NCI-H1417 treated with DMSO at 0.1 percent for 48 hours (cell line): ENCODE measurements around the gene CSDE1.
A peak's percentile ranks its signal among the peaks of the same experiment; 100 is the strongest.
"Not testable (repeated sequence)": the region's sequence is repeated elsewhere in the genome, so short reads cannot be mapped to it uniquely, and the experiment has no call there.

Experiments used
- DNase-seq: peaks from one replicate; lab custom pipeline; 2025; lab: John Stamatoyannopoulos, UW

The CSDE1 gene

GRCh38 chr1:114757455-114758255 is at the start of gene CSDE1:
CSDE1 (minus strand) TSS chr1:114757984; CDS start chr1:114739890, 18,094 bp downstream.
- peak; percentile 93 for DNase-seq

- DNase-seq = not testable (repeated sequence)
Measured at GRCh38 chr1:114804449-114804848, 46.7 kb upstream of the CSDE1 start.

- DNase-seq = no peak
Measured at GRCh38 chr1:114803001-114803400, 45.2 kb upstream of the CSDE1 start.

GRCh38 chr1:114794038-114794437 is 36.3 kb upstream of the CSDE1 start:
- DNase-seq = no peak

GRCh38 chr1:114790581-114790980 is 32.8 kb upstream of the CSDE1 start:
- DNase-seq = not testable (repeated sequence)

- not testable (repeated sequence) for DNase-seq
Measured at GRCh38 chr1:114786440-114786839, 28.7 kb upstream of the CSDE1 start.

- no peak for DNase-seq
Measured at GRCh38 chr1:114782476-114782875, 24.7 kb upstream of the CSDE1 start.

GRCh38 chr1:114780344-114781226 is 22.8 kb upstream of the CSDE1 start, which contains the start of gene SIKE1:
SIKE1 (minus strand) TSS chr1:114780685; CDS start chr1:114780607, 78 bp downstream.
- peak; percentile 55 for DNase-seq

GRCh38 chr1:114779722-114780121 is 21.9 kb upstream of the CSDE1 start:
- no peak for DNase-seq

GRCh38 chr1:114776726-114777125 is 18.9 kb upstream of the CSDE1 start:
- DNase-seq = not testable (repeated sequence)

GRCh38 chr1:114771992-114772391 is 14.2 kb upstream of the CSDE1 start:
- DNase-seq = no peak

- no peak for DNase-seq
Measured at GRCh38 chr1:114770989-114771388, 13.2 kb upstream of the CSDE1 start.

- no peak for DNase-seq
Measured at GRCh38 chr1:114764689-114765088, 6.9 kb upstream of the CSDE1 start.

GRCh38 chr1:114758256-114758832 is 560 bp upstream of the CSDE1 start:
- DNase-seq = no peak

- DNase-seq = no peak
Measured at GRCh38 chr1:114756949-114757454, 782 bp downstream of the CSDE1 start.

GRCh38 chr1:114756009-114756892 is 1.5 kb downstream of the CSDE1 start:
- no peak for DNase-seq

GRCh38 chr1:114755006-114755931 is 2.5 kb downstream of the CSDE1 start:
- no peak for DNase-seq

GRCh38 chr1:114753702-114754101 is 4.1 kb downstream of the CSDE1 start:
- DNase-seq = not testable (repeated sequence)

- DNase-seq = no peak
Measured at GRCh38 chr1:114753143-114753542, 4.6 kb downstream of the CSDE1 start.

GRCh38 chr1:114750780-114751179 is 7.0 kb downstream of the CSDE1 start:
- no peak for DNase-seq
